ENCODE measurements around the gene NDST4.

NDST4 gene

GRCh38 chr4:114870987-114871386 is 242.4 kb downstream of the NDST4 start:
- Histone ChIP-seq H2AFZ (ENCODE audit: low read depth, low read length) (no peak overlapping the region), H3K9me3 (ENCODE audit: low read length) (no peaks in the 10 kb centered on the region), H3K27me3 (ENCODE audit: insufficient read depth, low read length) (no peaks in the 10 kb centered on the region), H3K36me3 (ENCODE audit: insufficient read depth, low read length) (no peaks in the 10 kb centered on the region), H3K4me1 (ENCODE audit: insufficient read depth, low read length) (no peaks in the 10 kb centered on the region), H3K4me3 (ENCODE audit: low read length) (no peak overlapping the region)

GRCh38 chr4:114866901-114867670 is 246.3 kb downstream of the NDST4 start:
- Histone ChIP-seq H3K9me3 (ENCODE audit: low read length) (no peaks in the 10 kb centered on the region), H3K4me1 (ENCODE audit: insufficient read depth, low read length) (no peaks in the 10 kb centered on the region), H2AFZ (ENCODE audit: low read depth, low read length) (no peak overlapping the region), H3K4me3 (ENCODE audit: low read length) (no peak overlapping the region), H3K36me3 (ENCODE audit: insufficient read depth, low read length) (no peaks in the 10 kb centered on the region), H3K27me3 (ENCODE audit: insufficient read depth, low read length) (no peaks in the 10 kb centered on the region)

- H3K9me3 ChIP-seq (ENCODE audit: low read length): no peaks in the 10 kb centered on the region
- H3K27me3 ChIP-seq (ENCODE audit: insufficient read depth, low read length): no peaks in the 10 kb centered on the region
- H3K4me3 ChIP-seq (ENCODE audit: low read length): no peak overlapping the region
- no peaks in the 10 kb centered on the region for H3K4me1 ChIP-seq (ENCODE audit: insufficient read depth, low read length)
- no peaks in the 10 kb centered on the region for H3K36me3 ChIP-seq (ENCODE audit: insufficient read depth, low read length)
- no peak overlapping the region for H2AFZ ChIP-seq (ENCODE audit: low read depth, low read length)
Measured at GRCh38 chr4:114864060-114864459, 249.4 kb downstream of the NDST4 start.

DNA sequence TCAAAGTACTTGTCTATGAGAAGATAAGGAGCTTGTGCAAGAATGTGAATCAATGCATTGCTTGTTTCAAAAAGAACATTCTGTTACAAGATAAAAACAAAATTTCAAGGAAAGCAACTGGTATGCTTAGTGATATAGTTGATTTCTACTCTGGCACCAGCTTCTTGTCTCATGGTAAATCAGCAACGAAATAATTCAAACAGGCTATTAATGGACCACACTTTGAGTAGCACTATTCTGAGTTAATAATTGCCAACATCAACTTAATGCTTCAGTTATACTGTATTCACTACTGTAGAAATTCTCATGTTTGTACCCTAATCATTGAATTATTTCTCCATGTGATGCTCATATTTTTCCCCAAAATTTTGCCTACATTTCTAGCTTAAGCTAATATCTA is 252.6 kb downstream of the NDST4 start:
- Histone ChIP-seq H3K4me3 (ENCODE audit: low read length) (no peak overlapping the region), H3K27me3 (ENCODE audit: insufficient read depth, low read length) (no peaks in the 10 kb centered on the region), H3K4me1 (ENCODE audit: insufficient read depth, low read length) (no peaks in the 10 kb centered on the region), H3K36me3 (ENCODE audit: insufficient read depth, low read length) (no peaks in the 10 kb centered on the region), H3K9me3 (ENCODE audit: low read length) (no peaks in the 10 kb centered on the region), H2AFZ (ENCODE audit: low read depth, low read length) (no peak overlapping the region)

- Histone ChIP-seq H3K27me3 (ENCODE audit: insufficient read depth, low read length) (no peaks in the 10 kb centered on the region), H3K4me1 (ENCODE audit: insufficient read depth, low read length) (no peaks in the 10 kb centered on the region), H3K36me3 (ENCODE audit: insufficient read depth, low read length) (no peaks in the 10 kb centered on the region), H2AFZ (ENCODE audit: low read depth, low read length) (no peak overlapping the region), H3K9me3 (ENCODE audit: low read length) (no peaks in the 10 kb centered on the region), H3K4me3 (ENCODE audit: low read length) (no peak overlapping the region)
Measured at GRCh38 chr4:114857831-114858230, 255.6 kb downstream of the NDST4 start.

DNA sequence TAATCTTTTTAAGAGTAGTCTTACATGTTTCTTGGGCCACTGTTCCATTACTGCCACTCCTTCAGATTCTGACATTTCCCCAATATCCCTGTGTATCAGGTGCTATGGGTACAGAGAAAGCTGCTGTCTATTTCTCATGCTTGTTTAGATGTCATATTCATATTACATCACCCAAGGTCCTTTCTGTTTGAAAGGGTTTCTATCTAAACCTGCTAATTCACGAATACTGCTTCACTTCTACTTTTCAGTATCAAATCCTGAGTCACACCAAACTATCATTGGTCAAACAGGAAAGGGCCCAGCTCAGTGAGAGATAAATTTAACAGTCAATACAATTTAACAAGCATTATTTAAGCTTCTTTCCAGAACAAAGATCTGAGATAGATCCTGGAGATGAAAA is 273.4 kb downstream of the NDST4 start:
- Histone ChIP-seq H2AFZ (ENCODE audit: low read depth, low read length) (no peak overlapping the region), H3K9me3 (ENCODE audit: low read length) (no peaks in the 10 kb centered on the region), H3K4me1 (ENCODE audit: insufficient read depth, low read length) (no peaks in the 10 kb centered on the region), H3K4me3 (ENCODE audit: low read length) (no peak overlapping the region), H3K36me3 (ENCODE audit: insufficient read depth, low read length) (no peaks in the 10 kb centered on the region), H3K27me3 (ENCODE audit: insufficient read depth, low read length) (no peaks in the 10 kb centered on the region)

- Histone ChIP-seq H3K4me1 (ENCODE audit: insufficient read depth, low read length) (no peaks in the 10 kb centered on the region), H2AFZ (ENCODE audit: low read depth, low read length) (no peak overlapping the region), H3K9me3 (ENCODE audit: low read length) (no peaks in the 10 kb centered on the region), H3K36me3 (ENCODE audit: insufficient read depth, low read length) (no peaks in the 10 kb centered on the region), H3K4me3 (ENCODE audit: low read length) (no peak overlapping the region), H3K27me3 (ENCODE audit: insufficient read depth, low read length) (no peaks in the 10 kb centered on the region)
Measured at GRCh38 chr4:114830628-114831027, 282.8 kb downstream of the NDST4 start.

DNA sequence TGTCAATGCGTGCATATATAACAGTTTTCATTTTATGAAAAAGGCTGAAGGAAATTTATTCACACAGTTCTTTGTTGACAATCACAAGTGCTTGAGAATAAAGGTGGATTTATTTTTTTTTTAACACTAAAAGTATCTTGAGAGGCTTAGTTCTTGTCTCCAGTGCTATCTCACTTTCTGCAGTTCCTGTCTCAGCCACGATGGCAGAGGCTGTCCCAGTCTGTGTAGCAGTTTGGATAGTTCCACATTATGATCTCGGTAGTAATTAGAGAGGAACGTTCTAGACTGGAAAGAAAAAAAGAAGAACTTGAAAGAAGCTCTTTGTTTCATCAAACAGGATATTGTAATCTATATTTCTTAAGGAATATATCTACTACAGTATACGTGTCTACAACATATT is 285.8 kb downstream of the NDST4 start:
- H3K4me1 ChIP-seq (ENCODE audit: insufficient read depth, low read length): no peaks in the 10 kb centered on the region
- H3K4me3 ChIP-seq (ENCODE audit: low read length): no peak overlapping the region
- no peaks in the 10 kb centered on the region for H3K27me3 ChIP-seq (ENCODE audit: insufficient read depth, low read length)
- no peaks in the 10 kb centered on the region for H3K36me3 ChIP-seq (ENCODE audit: insufficient read depth, low read length)
- H3K9me3 ChIP-seq (ENCODE audit: low read length): no peaks in the 10 kb centered on the region
- H2AFZ ChIP-seq (ENCODE audit: low read depth, low read length): no peak overlapping the region

- no peak overlapping the region for H3K4me3 ChIP-seq (ENCODE audit: low read length)
- no peaks in the 10 kb centered on the region for H3K27me3 ChIP-seq (ENCODE audit: insufficient read depth, low read length)
- H3K9me3 ChIP-seq (ENCODE audit: low read length): no peaks in the 10 kb centered on the region
- H3K4me1 ChIP-seq (ENCODE audit: insufficient read depth, low read length): no peaks in the 10 kb centered on the region
- H2AFZ ChIP-seq (ENCODE audit: low read depth, low read length): no peak overlapping the region
- no peaks in the 10 kb centered on the region for H3K36me3 ChIP-seq (ENCODE audit: insufficient read depth, low read length)
Measured at GRCh38 chr4:114815760-114816159, 297.7 kb downstream of the NDST4 start.

GRCh38 chr4:114813961-114814360 is 299.5 kb downstream of the NDST4 start:
- H2AFZ ChIP-seq (ENCODE audit: low read depth, low read length): no peak overlapping the region
- no peak overlapping the region for H3K4me3 ChIP-seq (ENCODE audit: low read length)
- no peaks in the 10 kb centered on the region for H3K27me3 ChIP-seq (ENCODE audit: insufficient read depth, low read length)
- no peaks in the 10 kb centered on the region for H3K9me3 ChIP-seq (ENCODE audit: low read length)
- no peaks in the 10 kb centered on the region for H3K36me3 ChIP-seq (ENCODE audit: insufficient read depth, low read length)
- no peaks in the 10 kb centered on the region for H3K4me1 ChIP-seq (ENCODE audit: insufficient read depth, low read length)

DNA sequence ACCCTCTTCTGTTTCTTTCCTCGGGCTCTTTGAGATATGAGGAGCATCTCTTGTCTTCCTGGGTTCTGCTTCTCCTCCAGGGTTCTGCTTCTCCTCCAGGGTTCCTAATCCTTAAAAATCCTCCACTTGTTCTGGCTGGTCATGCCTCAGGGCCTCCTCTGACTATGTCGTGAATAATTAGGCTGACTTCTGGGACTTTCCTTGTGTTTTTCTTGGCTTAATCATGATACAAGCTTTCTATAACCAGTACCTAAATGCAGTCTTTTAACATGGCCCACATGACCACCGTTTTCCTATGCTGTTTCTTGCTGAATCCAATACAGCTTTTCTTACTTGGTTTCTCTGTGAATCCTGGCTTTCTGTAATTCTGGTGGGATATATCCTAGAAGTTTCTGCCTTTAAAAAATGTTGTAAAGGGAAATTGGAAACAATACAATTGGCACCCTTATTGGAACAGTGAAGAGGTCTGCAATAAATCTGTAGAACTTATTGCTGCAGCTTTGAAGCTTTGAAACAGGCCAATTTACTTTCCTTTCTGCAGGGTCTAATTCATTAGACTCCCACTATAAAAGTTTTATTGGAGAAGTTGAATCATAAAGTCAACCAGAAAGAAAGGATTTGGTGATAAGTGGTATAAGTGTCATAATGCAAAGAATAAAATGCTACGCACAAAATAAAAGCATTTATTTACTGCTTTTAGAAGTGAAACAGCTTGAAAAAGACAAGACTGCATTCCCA is 301.7 kb downstream of the NDST4 start:
- H3K36me3 ChIP-seq (ENCODE audit: insufficient read depth, low read length): no peaks in the 10 kb centered on the region

DNA sequence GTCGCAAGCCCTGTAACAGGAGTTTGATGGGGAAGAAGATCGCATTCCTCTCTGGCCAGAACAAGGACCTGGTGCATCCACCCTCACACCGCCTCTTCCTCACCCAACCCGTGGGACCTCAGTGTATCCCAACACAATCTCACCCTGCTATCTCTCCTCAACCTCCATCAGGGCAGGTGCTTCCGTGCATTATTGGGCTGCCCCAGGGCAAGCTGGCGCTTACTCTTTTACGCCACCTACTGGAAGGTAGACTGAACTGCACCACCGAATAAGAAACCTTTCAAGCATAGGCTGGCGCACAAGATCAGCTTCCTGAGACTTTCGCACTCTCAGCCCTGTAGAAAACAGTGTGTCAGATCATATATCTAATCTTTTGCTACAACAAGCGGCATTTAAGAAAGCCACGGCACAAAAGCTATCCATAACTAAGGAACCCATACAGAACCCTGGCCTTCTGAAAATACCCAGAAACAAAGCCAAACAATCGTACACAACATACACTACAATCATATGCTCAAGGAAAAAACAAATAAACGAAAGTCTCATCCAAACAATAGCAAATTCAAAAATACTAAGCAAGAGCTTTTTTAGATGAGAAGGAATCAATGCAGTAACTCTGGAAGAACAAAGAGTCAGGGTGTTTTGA is 305.5 kb downstream of the NDST4 start:
- no peaks in the 10 kb centered on the region for H3K4me1 ChIP-seq (ENCODE audit: insufficient read depth, low read length)
- H3K4me3 ChIP-seq (ENCODE audit: low read length): no peak overlapping the region
- H2AFZ ChIP-seq (ENCODE audit: low read depth, low read length): no peak overlapping the region
- no peaks in the 10 kb centered on the region for H3K9me3 ChIP-seq (ENCODE audit: low read length)
- no peaks in the 10 kb centered on the region for H3K27me3 ChIP-seq (ENCODE audit: insufficient read depth, low read length)
- no peaks in the 10 kb centered on the region for H3K36me3 ChIP-seq (ENCODE audit: insufficient read depth, low read length)

More for the DNA sequence above, 301.7 kb downstream of the NDST4 start:
- no peaks in the 10 kb centered on the region for H3K9me3 ChIP-seq (ENCODE audit: low read length)
- no peaks in the 10 kb centered on the region for H3K27me3 ChIP-seq (ENCODE audit: insufficient read depth, low read length)
- H3K4me1 ChIP-seq (ENCODE audit: insufficient read depth, low read length): no peaks in the 10 kb centered on the region
- H2AFZ ChIP-seq (ENCODE audit: low read depth, low read length): no peak overlapping the region
- H3K4me3 ChIP-seq (ENCODE audit: low read length): no peak overlapping the region

DNA sequence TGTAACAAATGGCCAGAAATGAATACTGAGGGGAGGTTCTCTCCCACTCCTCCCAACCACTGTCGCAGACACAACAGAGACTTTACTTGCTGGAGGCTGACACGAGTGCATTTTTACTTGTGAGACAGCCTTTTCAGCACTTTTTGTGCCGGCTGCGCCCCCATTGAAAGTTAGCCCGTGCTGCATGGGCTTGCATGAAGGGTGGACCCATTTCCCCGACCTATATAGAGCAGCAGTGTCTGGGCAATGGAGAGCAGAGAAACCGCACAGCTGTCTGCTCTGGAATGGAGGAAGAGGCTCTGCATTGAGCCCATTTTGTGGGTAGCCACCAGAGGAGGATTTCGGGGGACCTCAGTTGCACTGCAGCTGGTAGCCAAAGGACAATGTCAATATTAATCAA is 306.1 kb downstream of the NDST4 start:
- Histone ChIP-seq H3K9me3 (ENCODE audit: low read length) (no peaks in the 10 kb centered on the region), H3K36me3 (ENCODE audit: insufficient read depth, low read length) (no peaks in the 10 kb centered on the region), H3K4me3 (ENCODE audit: low read length) (no peak overlapping the region)

More for the DNA sequence above, 306.1 kb downstream of the NDST4 start:
- H2AFZ ChIP-seq (ENCODE audit: low read depth, low read length): no peak overlapping the region
- no peaks in the 10 kb centered on the region for H3K27me3 ChIP-seq (ENCODE audit: insufficient read depth, low read length)
- H3K4me1 ChIP-seq (ENCODE audit: insufficient read depth, low read length): no peaks in the 10 kb centered on the region
